ENCODE measurements around the gene TMEM253. TPM values are rescaled to one million over a fixed set of nuclear protein-coding genes. Genes with fewer than 3 reads are reported as not detected.

Gene TMEM253
- total and polyA plus RNA-seq, 9 of the 15 experiments (the other 6 are each of a cell fraction or from before 2014, with no cell fraction given): 0.11 to 0.61 (median 0.26) TPM; not detected in 3

- Histone ChIP-seq H3K4me1 (replicated peaks in 1 of 2; ENCODE audit: control insufficient read depth in 2 of 2, insufficient read depth in 2 of 2, low read length in 2 of 2) (peaks cover 0 to 5% of the 10 kb centered on the region in 2 experiments; a peak in 3 of 5 replicates), H3K9ac (ENCODE audit: insufficient read depth in 1 of 2, low read depth in 2 of 2, low read length in 2 of 2) (no peak overlapping the region), H3K79me2 (ENCODE audit: control insufficient read depth, insufficient read depth, low read length) (no peaks in the 10 kb centered on the region), H3K4me3 (no peak overlapping the region), H3K4me2 (ENCODE audit: insufficient read depth, low read length) (no peak overlapping the region), H2AFZ (ENCODE audit: low read depth, low read length) (no peak overlapping the region), H3K9me3 (replicated peaks; ENCODE audit: control insufficient read depth, insufficient read depth, low read depth, low read length) (no peaks in the 10 kb centered on the region), H3K36me3 (ENCODE audit: control insufficient read depth, insufficient read depth, low read length) (no peaks in the 10 kb centered on the region), H3K9me1 (ENCODE audit: control insufficient read depth, insufficient read depth, low read length) (no peaks in the 10 kb centered on the region), H3K27me3 (ENCODE audit: control insufficient read depth in 2 of 2, insufficient read depth in 2 of 2, low read length in 2 of 2) (no peaks in the 10 kb centered on the region), H4K20me1 (replicated peaks; ENCODE audit: control insufficient read depth, insufficient read depth, low read length) (no peaks in the 10 kb centered on the region), H3K27ac (ENCODE audit: extremely low read depth, low read depth, low read length) (no peak overlapping the region)
- 38% methylated on average over 2 of the region's 2 CpGs for WGBS (ENCODE audit: insufficient coverage, low coverage, missing lambda C conversion rate)
- TF ChIP-seq ARID4B (CRISPR knock-in tag; IDR thresholded peaks at IDR 0.05) (no peak), PATZ1 (CRISPR knock-in tag; IDR thresholded peaks at IDR 0.05; ENCODE audit: borderline replicate concordance) (no peak), THRA (IDR thresholded peaks at IDR 0.05) (no peak), EZH2 (IDR thresholded peaks at IDR 0.05; ENCODE audit: borderline replicate concordance, low read depth, low read length) (no peak), ZBTB7A (IDR thresholded peaks at IDR 0.05; ENCODE audit: borderline replicate concordance, control insufficient read depth, low read depth, low read length) (no peak), HSF4 (CRISPR knock-in tag; IDR thresholded peaks at IDR 0.05; ENCODE audit: borderline replicate concordance) (no peak), PHB (CRISPR knock-in tag; IDR thresholded peaks at IDR 0.05) (no peak)
- TF ChIP-seq, protein P1, sequence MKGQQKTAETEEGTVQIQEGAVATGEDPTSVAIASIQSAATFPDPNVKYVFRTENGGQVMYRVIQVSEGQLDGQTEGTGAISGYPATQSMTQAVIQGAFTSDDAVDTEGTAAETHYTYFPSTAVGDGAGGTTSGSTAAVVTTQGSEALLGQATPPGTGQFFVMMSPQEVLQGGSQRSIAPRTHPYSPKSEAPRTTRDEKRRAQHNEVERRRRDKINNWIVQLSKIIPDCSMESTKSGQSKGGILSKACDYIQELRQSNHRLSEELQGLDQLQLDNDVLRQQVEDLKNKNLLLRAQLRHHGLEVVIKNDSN (CRISPR knock-in tag; IDR thresholded peaks at IDR 0.05): no peak
- intact Hi-C loops (cut with micrococcal nuclease) (no loop called here), in situ Hi-C loops (cut with MboI) (no loop called here)
- POLR2A ChIA-PET: interaction anchor here (0.6 to 0.7 kb wide), 2 partner anchors 19 to 73 kb away, joined by 3 to 4 read pairs; no protein-coding TSS in a partner anchor
- FAIRE-seq: no peak
- no TSS peak for BruUV-seq (replicated peaks)
- CTCF ChIA-PET (ENCODE audit: low intra/inter-chr PET ratio): no interaction called here
- no peak for ATAC-seq
- no peak for DNase-seq (ENCODE audit: extremely low read depth in 1 of 4, low spot score in 3 of 4)
Observed at GRCh38 chr14:21077672-21078071, 23.2 kb upstream of the TMEM253 start.

Data from K562 (cell line).